ENCODE data around the gene CASTOR1. TPM values are rescaled to one million over a fixed set of nuclear protein-coding genes. Genes with fewer than 3 reads are reported as not detected.

CASTOR1 gene
- total and polyA plus RNA-seq, 4 donors = 12.6 to 26.5 (median 15.3) TPM

DNA sequence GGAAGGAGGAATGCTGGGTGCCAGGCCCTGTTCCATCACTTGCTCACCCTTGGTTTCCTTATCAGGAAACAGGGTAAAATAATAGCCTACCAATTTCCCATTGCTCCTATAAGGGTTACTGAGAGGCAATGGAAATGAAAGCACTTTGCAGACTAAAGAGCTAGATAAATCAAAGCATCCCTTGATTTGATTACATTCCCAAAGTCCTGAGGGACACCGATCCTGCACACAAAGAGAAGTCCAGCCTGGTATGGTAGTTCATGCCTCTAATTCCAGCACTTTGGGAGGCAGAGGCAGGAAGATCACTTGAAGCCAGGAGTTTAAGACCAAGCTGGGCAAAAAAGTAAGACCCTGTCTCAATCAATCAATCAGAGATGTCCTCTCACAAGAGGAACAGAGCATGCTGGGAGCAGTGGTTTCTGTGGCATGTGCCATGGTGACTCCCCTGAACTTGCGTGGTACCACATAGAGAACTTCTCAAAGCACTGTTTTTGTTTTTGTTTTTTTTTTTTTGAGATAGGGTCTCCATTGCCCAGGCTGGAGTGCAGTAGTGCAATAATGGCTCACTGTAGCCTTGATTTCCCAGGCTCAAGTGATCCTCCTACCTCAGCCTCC, 26.8 kb upstream of the CASTOR1 start:
- DNase-seq (no peak), ATAC-seq (ENCODE audit: insufficient read depth, low FRiP score) (no peak)
- whole genome bisulfite sequencing, 2 donors = 73 to 76% methylated on average over 2 of the region's 2 CpGs
- TF ChIP-seq, protein P1, sequence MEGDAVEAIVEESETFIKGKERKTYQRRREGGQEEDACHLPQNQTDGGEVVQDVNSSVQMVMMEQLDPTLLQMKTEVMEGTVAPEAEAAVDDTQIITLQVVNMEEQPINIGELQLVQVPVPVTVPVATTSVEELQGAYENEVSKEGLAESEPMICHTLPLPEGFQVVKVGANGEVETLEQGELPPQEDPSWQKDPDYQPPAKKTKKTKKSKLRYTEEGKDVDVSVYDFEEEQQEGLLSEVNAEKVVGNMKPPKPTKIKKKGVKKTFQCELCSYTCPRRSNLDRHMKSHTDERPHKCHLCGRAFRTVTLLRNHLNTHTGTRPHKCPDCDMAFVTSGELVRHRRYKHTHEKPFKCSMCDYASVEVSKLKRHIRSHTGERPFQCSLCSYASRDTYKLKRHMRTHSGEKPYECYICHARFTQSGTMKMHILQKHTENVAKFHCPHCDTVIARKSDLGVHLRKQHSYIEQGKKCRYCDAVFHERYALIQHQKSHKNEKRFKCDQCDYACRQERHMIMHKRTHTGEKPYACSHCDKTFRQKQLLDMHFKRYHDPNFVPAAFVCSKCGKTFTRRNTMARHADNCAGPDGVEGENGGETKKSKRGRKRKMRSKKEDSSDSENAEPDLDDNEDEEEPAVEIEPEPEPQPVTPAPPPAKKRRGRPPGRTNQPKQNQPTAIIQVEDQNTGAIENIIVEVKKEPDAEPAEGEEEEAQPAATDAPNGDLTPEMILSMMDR (IDR thresholded peaks at IDR 0.05; ENCODE audit: control extremely low read depth, extremely low read depth) = no peak
- Histone ChIP-seq H3K27me3 (ENCODE audit: control insufficient read depth in 3 of 3, insufficient read depth in 3 of 3, low read length in 2 of 3) (no peaks in the 10 kb centered on the region), H3K4me3 (no peak overlapping the region), H3K9ac (ENCODE audit: insufficient read depth in 1 of 2, low read length in 2 of 2) (no peak overlapping the region), H3K36me3 (ENCODE audit: control insufficient read depth in 4 of 4, insufficient read depth in 4 of 4, low read length in 4 of 4) (peaks cover 0 to 9% (median 0%) of the 10 kb centered on the region in 4 donors), H3K4me1 (ENCODE audit: control insufficient read depth in 5 of 5, insufficient read depth in 5 of 5, low read length in 5 of 5) (peaks cover 1 to 58% (median 6%) of the 10 kb centered on the region in 5 donors), H3K27ac (ENCODE audit: low read depth in 1 of 2, low read length in 1 of 2) (peak overlapping the region in 1 of 2 donors; percentile 52), H3K9me3 (ENCODE audit: control insufficient read depth in 4 of 4, insufficient read depth in 3 of 4, low read length in 3 of 4) (no peaks in the 10 kb centered on the region)

DNA sequence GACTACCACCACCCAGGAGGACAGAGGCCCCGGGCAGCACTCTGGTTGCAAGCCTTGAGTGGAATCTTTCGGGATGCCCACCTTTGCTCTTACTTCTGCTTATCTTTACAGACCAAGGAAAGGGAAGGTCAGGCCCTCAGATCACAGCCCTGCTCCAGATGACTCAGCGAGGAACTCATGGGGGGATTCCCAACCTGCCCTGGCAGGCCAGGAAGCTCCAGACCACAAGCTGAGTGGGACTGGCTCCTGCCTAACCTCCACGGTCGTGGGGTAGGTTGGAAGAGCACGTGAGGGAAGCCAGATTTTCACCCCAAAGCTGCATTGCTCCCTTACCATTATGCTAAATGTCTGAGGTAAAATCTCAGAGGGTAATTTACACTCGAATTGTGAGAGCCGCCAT, 25.6 kb upstream of the CASTOR1 start:
- Histone ChIP-seq H3K4me3 (no peak overlapping the region), H3K4me1 (ENCODE audit: control insufficient read depth in 5 of 5, insufficient read depth in 5 of 5, low read length in 5 of 5) (peaks cover 9 to 62% (median 17%) of the 10 kb centered on the region in 5 donors), H3K27ac (ENCODE audit: low read depth in 1 of 2, low read length in 1 of 2) (peak overlapping the region in 1 of 2 donors; percentile 35), H3K9ac (ENCODE audit: insufficient read depth in 1 of 2, low read length in 2 of 2) (no peak overlapping the region), H3K27me3 (ENCODE audit: control insufficient read depth in 3 of 3, insufficient read depth in 3 of 3, low read length in 2 of 3) (no peaks in the 10 kb centered on the region), H3K36me3 (ENCODE audit: control insufficient read depth in 4 of 4, insufficient read depth in 4 of 4, low read length in 4 of 4) (peaks cover 0 to 8% (median 0%) of the 10 kb centered on the region in 4 donors), H3K9me3 (ENCODE audit: control insufficient read depth in 4 of 4, insufficient read depth in 3 of 4, low read length in 3 of 4) (no peaks in the 10 kb centered on the region)
- TF ChIP-seq, protein P1 (IDR thresholded peaks at IDR 0.05; ENCODE audit: control extremely low read depth, extremely low read depth) = no peak
- WGBS, 2 donors = 56 to 63% methylated on average over 8 of the region's 8 CpGs
- ATAC-seq (ENCODE audit: insufficient read depth, low FRiP score) (no peak), DNase-seq (no peak)

DNA sequence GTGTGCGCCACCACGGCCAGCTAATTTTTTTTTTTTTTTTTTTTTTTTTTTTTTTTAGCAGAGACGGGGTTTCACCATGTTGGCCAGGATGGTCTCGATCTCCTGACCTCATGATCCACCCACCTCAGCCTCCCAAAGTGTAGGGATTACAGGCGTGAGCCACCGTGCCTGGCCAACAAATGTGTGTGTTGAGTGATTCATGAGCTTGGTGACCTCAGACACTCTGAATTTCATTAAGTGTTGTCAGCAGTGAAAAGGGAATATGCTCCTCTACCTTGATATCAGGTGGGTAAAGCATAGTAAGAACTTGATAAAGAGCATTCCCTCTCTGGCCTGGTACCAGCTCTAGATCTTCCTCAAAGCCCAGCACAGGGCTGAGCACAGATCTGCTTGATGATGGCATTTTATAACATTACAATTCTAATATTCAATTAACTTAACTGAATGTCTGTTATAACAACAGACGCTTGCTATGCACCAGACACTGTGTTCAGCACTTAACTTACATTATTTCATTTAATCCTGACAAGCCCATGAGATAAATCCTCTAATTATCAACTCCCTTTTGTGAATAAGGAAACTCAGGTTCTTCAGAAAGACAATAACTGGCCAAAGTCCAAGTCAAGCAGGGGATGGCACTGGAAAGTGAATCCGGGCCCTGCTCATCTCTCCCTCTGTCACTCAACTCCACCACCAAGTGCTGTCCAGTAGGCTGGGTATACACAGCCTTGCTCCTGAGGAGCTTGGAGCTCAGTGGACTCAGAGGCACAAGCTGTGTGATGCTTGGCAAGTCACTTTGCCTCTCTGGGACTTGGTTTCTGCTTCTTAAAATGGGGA, 24.4 kb upstream of the CASTOR1 start:
- Histone ChIP-seq H3K4me3 (no peak overlapping the region), H3K36me3 (ENCODE audit: control insufficient read depth in 4 of 4, insufficient read depth in 4 of 4, low read length in 4 of 4) (peaks cover 0 to 4% (median 0%) of the 10 kb centered on the region in 4 donors), H3K9ac (ENCODE audit: insufficient read depth in 1 of 2, low read length in 2 of 2) (no peak overlapping the region), H3K9me3 (ENCODE audit: control insufficient read depth in 4 of 4, insufficient read depth in 3 of 4, low read length in 3 of 4) (no peaks in the 10 kb centered on the region), H3K27me3 (ENCODE audit: control insufficient read depth in 3 of 3, insufficient read depth in 3 of 3, low read length in 2 of 3) (no peaks in the 10 kb centered on the region), H3K4me1 (ENCODE audit: control insufficient read depth in 5 of 5, insufficient read depth in 5 of 5, low read length in 5 of 5) (peaks cover 11 to 61% (median 18%) of the 10 kb centered on the region in 5 donors), H3K27ac (ENCODE audit: low read depth in 1 of 2, low read length in 1 of 2) (peak overlapping the region in 1 of 2 donors; percentile 58)
- no peak for DNase-seq
- no peak for ATAC-seq (ENCODE audit: insufficient read depth, low FRiP score)
- TF ChIP-seq, protein P1 (IDR thresholded peaks at IDR 0.05; ENCODE audit: control extremely low read depth, extremely low read depth) = no peak
- WGBS, 2 donors = 79 to 80% methylated on average over 5 to 8 of the region's 8 CpGs
